Measurements from ENCODE around the gene RSPO4.
"Not testable (repeated sequence)": the region's sequence is repeated elsewhere in the genome, so short reads cannot be mapped to it uniquely, and the experiment has no call there.

Gene RSPO4

GRCh38 chr20:1005452-1006027, 3.4 kb upstream of the RSPO4 start:
- no peak for DNase-seq
- intact Hi-C loops (cut with DNase I): no loop called here

- intact Hi-C loops (cut with DNase I): no loop called here
- DNase-seq: no peak
Measured at GRCh38 chr20:1003920-1004697, 2.0 kb upstream of the RSPO4 start.

- DNase-seq: no peak
- intact Hi-C loops (cut with DNase I): no loop called here
Measured at GRCh38 chr20:1002682-1003561, 811 bp upstream of the RSPO4 start.

- DNase-seq: no peak
- intact Hi-C loops (cut with DNase I): no loop called here
Measured at GRCh38 chr20:1001116-1001515, 995 bp downstream of the RSPO4 start.

GRCh38 chr20:998231-998830, 3.8 kb downstream of the RSPO4 start:
- intact Hi-C loops (cut with DNase I): no loop called here
- DNase-seq: no peak

- peak in 1 of 10 donors; percentile 33 for DNase-seq
- intact Hi-C loops (cut with DNase I): no loop called here
Measured at GRCh38 chr20:997486-997885, 4.6 kb downstream of the RSPO4 start.

GRCh38 chr20:997016-997415, 5.1 kb downstream of the RSPO4 start:
- DNase-seq: peak in 1 of 10 donors; percentile 57

GRCh38 chr20:995170-995569, 6.9 kb downstream of the RSPO4 start:
- intact Hi-C loops (cut with DNase I): no loop called here
- peak in 1 of 10 donors; percentile 37 for DNase-seq

More at GRCh38 chr20:997016-997415, 5.1 kb downstream of the RSPO4 start:
- intact Hi-C loops (cut with DNase I): no loop called here

GRCh38 chr20:992801-993535, 9.1 kb downstream of the RSPO4 start:
- peak in 2 of 10 donors; percentile 27 to 30 for DNase-seq
- intact Hi-C loops (cut with DNase I): no loop called here

GRCh38 chr20:991850-992249, 10.3 kb downstream of the RSPO4 start:
- peak in 2 of 10 donors; percentile 0 to 45 for DNase-seq
- intact Hi-C loops (cut with DNase I): no loop called here

GRCh38 chr20:990293-990959, 11.7 kb downstream of the RSPO4 start:
- DNase-seq: peak in 2 of 10 donors; percentile 52
- intact Hi-C loops (cut with DNase I): no loop called here

- no peak for DNase-seq
- intact Hi-C loops (cut with DNase I): no loop called here
Measured at GRCh38 chr20:988272-988671, 13.8 kb downstream of the RSPO4 start.

- intact Hi-C loops (cut with DNase I): no loop called here
- no peak for DNase-seq
Measured at GRCh38 chr20:987677-988076, 14.4 kb downstream of the RSPO4 start.

GRCh38 chr20:986733-987355, 15.3 kb downstream of the RSPO4 start:
- DNase-seq: peak in 2 of 10 donors; percentile 35 to 39
- intact Hi-C loops (cut with DNase I): no loop called here

- intact Hi-C loops (cut with DNase I): not testable (repeated sequence)
- peak in 1 of 10 donors; percentile 2 for DNase-seq
Measured at GRCh38 chr20:984994-985393, 17.1 kb downstream of the RSPO4 start.

GRCh38 chr20:982754-983153, 19.4 kb downstream of the RSPO4 start:
- intact Hi-C loops (cut with DNase I): no loop called here
- peak in 1 of 10 donors; percentile 27 for DNase-seq

- DNase-seq: peak in 2 of 10 donors; percentile 4 to 43
Measured at GRCh38 chr20:977021-977420, 25.1 kb downstream of the RSPO4 start.

GRCh38 chr20:976033-976432, 26.1 kb downstream of the RSPO4 start:
- intact Hi-C loops (cut with DNase I): no loop called here
- peak in 1 of 10 donors; percentile 6 for DNase-seq

More at GRCh38 chr20:977021-977420, 25.1 kb downstream of the RSPO4 start:
- intact Hi-C loops (cut with DNase I): no loop called here

- peak in 1 of 10 donors; percentile 54 for DNase-seq
- intact Hi-C loops (cut with DNase I): no loop called here
Measured at GRCh38 chr20:973785-974194, 28.3 kb downstream of the RSPO4 start.
